H1 (cell line): ENCODE measurements around the gene CMC1. TPM values are rescaled to one million over a fixed set of nuclear protein-coding genes. Genes with fewer than 3 reads are reported as not detected.
"Not testable (repeated sequence)": the region's sequence is repeated elsewhere in the genome, so short reads cannot be mapped to it uniquely, and the experiment has no call there.

ENCODE experiments used
- CTCF ChIA-PET: fragments of 300-600 bp; sonication (Branson Sonifier 250); formaldehyde crosslinking; loops from one replicate; lab custom pipeline; 2021; ENCODE audit not compliant: partially characterized antibody; lab: Charles Lee
- POLR2A ChIA-PET: fragments of 300-600 bp; sonication (Branson Sonifier 250); formaldehyde crosslinking; loops from one replicate; lab custom pipeline; 2021; ENCODE audit warnings: inconsistent platforms; ENCODE audit not compliant: partially characterized antibody; lab: Charles Lee
- DNase-seq, 2 experiments: peaks; one replicate each; pipeline versions ENCODE4 v3.0.0 to v3.0.0-alpha.2; 2010 to 2022; ENCODE audit warnings: low spot score in 2 of 2, low read depth in 1 of 2, mixed read lengths in 1 of 2
- FAIRE-seq: peaks from 2 replicates; lab custom pipeline; 2011; peaks lifted over from hg19 to GRCh38; lab: Jason Lieb, UNC
- H2AFZ ChIP-seq: 2 replicates; pipeline ENCODE4 v1.8.1; 2012; ENCODE audit warnings: low read length, inconsistent platforms
- H2AK5ac ChIP-seq: 2 replicates; pipeline ENCODE4 v1.6.1; 2013; ENCODE audit warnings: low read depth, low read length
- H2BK120ac ChIP-seq: replicated peaks from 2 replicates; pipeline ENCODE3; 2013; ENCODE audit warnings: low read depth, low read length, inconsistent platforms
- H2BK12ac ChIP-seq: 2 replicates; pipeline ENCODE4 v1.6.1; 2013; ENCODE audit warnings: low read depth, low read length
- H2BK15ac ChIP-seq: 2 replicates; pipeline ENCODE4 v1.6.1; 2013; ENCODE audit warnings: low read length
- H2BK20ac ChIP-seq: 2 replicates; pipeline ENCODE4 v1.6.1; 2013; ENCODE audit warnings: low read length
- H2BK5ac ChIP-seq: 2 replicates; pipeline ENCODE4 v1.6.1; 2013; ENCODE audit warnings: low read depth, low read length
- H3K14ac ChIP-seq: 2 replicates; pipeline ENCODE4 v1.6.1; 2013; ENCODE audit warnings: inconsistent platforms; ENCODE audit not compliant: insufficient read length
- H3K18ac ChIP-seq: 2 replicates; pipeline ENCODE4 v1.6.1; 2013; ENCODE audit warnings: low read length; ENCODE audit errors: extremely low read depth
- H3K23ac ChIP-seq: 2 replicates; pipeline ENCODE4 v1.6.1; 2013; ENCODE audit warnings: inconsistent platforms; ENCODE audit not compliant: insufficient read length
- H3K23me2 ChIP-seq: 2 replicates; pipeline ENCODE4 v1.6.1; 2013; ENCODE audit warnings: low read depth, low read length
- H3K27ac ChIP-seq: 2 replicates; pipeline ENCODE4 v1.6.1; 2011; ENCODE audit warnings: low read depth, low read length, inconsistent platforms
- H3K27me3 ChIP-seq, 4 experiments: replicated peaks in 1 of 4; 1 replicate in 1 of 4; 2 replicates in 3 of 4; pipeline versions ENCODE4 v1.6.1 to v1.8.1; 2011 to 2013; ENCODE audit warnings: low read length in 3 of 4, mild to moderate bottlenecking in 3 of 4, inconsistent platforms in 2 of 4, mixed read lengths in 2 of 4, moderate library complexity in 1 of 4; ENCODE audit not compliant: control insufficient read depth in 3 of 4, insufficient read depth in 3 of 4; ENCODE audit errors: extremely low read depth in 1 of 4
- H3K36me3 ChIP-seq, 4 experiments: 2 replicates each; pipeline versions ENCODE4 v1.6.1 to v1.8.1; 2011 to 2013; ENCODE audit warnings: mild to moderate bottlenecking in 4 of 4, low read length in 3 of 4, moderate library complexity in 2 of 4, control low read depth in 1 of 4, inconsistent platforms in 1 of 4; ENCODE audit not compliant: insufficient read depth in 4 of 4, control insufficient read depth in 2 of 4
- H3K4ac ChIP-seq: replicated peaks from 2 replicates; pipeline ENCODE3; 2013; ENCODE audit warnings: low read length, low read depth, mixed read lengths, inconsistent platforms; ENCODE audit not compliant: insufficient read length
- H3K4me1 ChIP-seq, 4 experiments: replicated peaks in 1 of 4; 1 replicate in 1 of 4; 2 replicates in 3 of 4; pipeline versions ENCODE4 v1.6.1 to v1.8.1; 2011 to 2013; ENCODE audit warnings: low read length in 3 of 4, inconsistent platforms in 2 of 4, mixed read lengths in 1 of 4; ENCODE audit not compliant: insufficient read depth in 4 of 4, control insufficient read depth in 3 of 4
- H3K4me2 ChIP-seq, 2 experiments: 2 replicates each; pipeline versions ENCODE4 v1.6.1 to v1.8.1; 2011 to 2013; ENCODE audit warnings: low read depth in 2 of 2, low read length in 2 of 2, control low read depth in 1 of 2, inconsistent platforms in 1 of 2, mild to moderate bottlenecking in 1 of 2; ENCODE audit not compliant: insufficient read depth in 1 of 2
- H3K4me3 ChIP-seq, 4 experiments: fragments of 200-600, 300-600 bp in 1 of 4; sonication (generic), shearing (Covaris generic), sonication (Bioruptor Twin) in 1 of 4; 2 replicates each; pipeline versions ENCODE4 v1.5.1 to v1.8.1; 2011 to 2016; ENCODE audit warnings: low read length in 4 of 4, low read depth in 3 of 4, control low read depth in 2 of 4, inconsistent platforms in 2 of 4, mild to moderate bottlenecking in 2 of 4, mixed read lengths in 1 of 4, moderate library complexity in 1 of 4; ENCODE audit not compliant: insufficient read depth in 2 of 4; ENCODE audit errors: extremely low read depth in 1 of 4
- H3K56ac ChIP-seq: replicated peaks from 2 replicates; pipeline ENCODE3; 2013; ENCODE audit warnings: low read depth, mild to moderate bottlenecking, mixed read lengths, low read length, inconsistent platforms; ENCODE audit not compliant: insufficient read length
- H3K79me1 ChIP-seq: 2 replicates; pipeline ENCODE4 v1.6.1; 2013; ENCODE audit warnings: low read depth, low read length, control low read depth
- H3K79me2 ChIP-seq, 2 experiments: 2 replicates each; pipeline versions ENCODE4 v1.6.1 to v1.8.1; 2012 to 2013; ENCODE audit warnings: low read length in 2 of 2, mild to moderate bottlenecking in 2 of 2, inconsistent platforms in 1 of 2; ENCODE audit not compliant: insufficient read depth in 2 of 2, control insufficient read depth in 1 of 2
- H3K9ac ChIP-seq, 4 experiments: replicated peaks in 1 of 4; 1 replicate in 1 of 4; 2 replicates in 3 of 4; pipeline versions ENCODE4 v1.6.1 to v1.8.1; 2011 to 2013; ENCODE audit warnings: low read depth in 3 of 4, low read length in 3 of 4, control low read depth in 2 of 4, mild to moderate bottlenecking in 2 of 4, moderate library complexity in 2 of 4, inconsistent platforms in 1 of 4; ENCODE audit errors: extremely low read depth in 1 of 4
- H3K9me3 ChIP-seq, 2 experiments: 2 replicates each; pipeline versions ENCODE4 v1.6.1 to v1.8.1; 2012 to 2013; ENCODE audit warnings: mild to moderate bottlenecking in 2 of 2, moderate library complexity in 2 of 2, control low read depth in 1 of 2, inconsistent platforms in 1 of 2, low read depth in 1 of 2, low read length in 1 of 2, mixed read lengths in 1 of 2; ENCODE audit not compliant: insufficient read depth in 2 of 2
- H4K20me1 ChIP-seq, 2 experiments: replicated peaks in 1 of 2; 2 replicates each; pipeline versions ENCODE3 to v1.8.1; 2011 to 2013; ENCODE audit warnings: inconsistent platforms in 2 of 2, low read length in 2 of 2, mild to moderate bottlenecking in 1 of 2; ENCODE audit not compliant: insufficient read depth in 2 of 2, control insufficient read depth in 1 of 2
- H4K5ac ChIP-seq: 2 replicates; pipeline ENCODE4 v1.6.1; 2013; ENCODE audit warnings: low read length, low read depth, mixed read lengths, inconsistent platforms; ENCODE audit not compliant: insufficient read length
- H4K8ac ChIP-seq: 2 replicates; pipeline ENCODE4 v1.8.0; 2013; ENCODE audit warnings: mild to moderate bottlenecking, moderate library complexity, low read length, inconsistent platforms; ENCODE audit not compliant: insufficient read depth; ENCODE audit errors: extremely low read depth
- H4K91ac ChIP-seq: replicated peaks from 2 replicates; pipeline ENCODE3; 2013; ENCODE audit warnings: low read length, mixed read lengths, inconsistent platforms; ENCODE audit not compliant: insufficient read length
- WGBS, 2 experiments: shearing (Covaris generic) in 1 of 2; methylation state at CpG; one replicate each; pipeline versions ENCODE4 v1.1.6 to v1.1.7; 2013 to 2015; ENCODE audit warnings: low lambda C conversion rate in 2 of 2, mixed read lengths in 2 of 2, inconsistent platforms in 1 of 2, low coverage in 1 of 2, missing lambda C conversion rate in 1 of 2; ENCODE audit not compliant: insufficient replicate concordance in 2 of 2, insufficient coverage in 1 of 2, insufficient read length in 1 of 2; ENCODE audit errors: extremely low coverage in 1 of 2, missing lambda C conversion rate in 1 of 2; 5-methylcytosine and 5-hydroxymethylcytosine counted together
- polyA plus RNA-seq, 7 experiments: library from polyadenylated mRNA; depleted of rRNA in 3 of 7; stranded (reverse) in 5 of 7; unstranded in 2 of 7; fragments of >200 nt in 5 of 7; fragments of 200-250 nt in 2 of 7; gene quantifications; 1 replicate in 5 of 7; 2 replicates in 1 of 7; 4 replicates in 1 of 7; pipeline versions ENCODE4 v1.2.1 to v1.2.3, GENCODE V29; 2011 to 2013; ENCODE audit warnings: missing spikeins in 2 of 7, mixed read lengths in 2 of 7
- total RNA-seq: library from RNA; stranded (reverse); fragmentation: NEBNext Ultra II Directional; extraction: Animal tissue kit (Norgen Biotek cat#: 25700); gene quantifications from 2 replicates; pipeline ENCODE4 v1.2.1, GENCODE V29; 2021

The CMC1 gene
- total and polyA plus RNA-seq, 2 of the 8 experiments (the other 6 are each of a cell fraction or from before 2014, with no cell fraction given), result 11.4 to 19.4 TPM

GRCh38 chr3:28269884-28270283 lies 28.5 kb downstream of the CMC1 start:
- H2BK15ac ChIP-seq, H2BK120ac ChIP-seq, H3K79me1 ChIP-seq, DNase-seq, H3K79me2 ChIP-seq, H2BK5ac ChIP-seq, H3K56ac ChIP-seq, H3K23me2 ChIP-seq, H4K5ac ChIP-seq, H3K4me1 ChIP-seq, H3K27me3 ChIP-seq, H2AK5ac ChIP-seq, POLR2A ChIA-PET, H3K27ac ChIP-seq, H3K14ac ChIP-seq, FAIRE-seq, H2BK12ac ChIP-seq, H3K36me3 ChIP-seq, H4K20me1 ChIP-seq, H3K23ac ChIP-seq, H3K4ac ChIP-seq, H3K4me3 ChIP-seq, H3K18ac ChIP-seq, H2BK20ac ChIP-seq, H4K91ac ChIP-seq, H3K4me2 ChIP-seq, H4K8ac ChIP-seq, H3K9ac ChIP-seq, H2AFZ ChIP-seq: not testable (repeated sequence)
- 100% methylated on average over 2 of the region's 2 CpGs; no CpG with 5 or more reads in 1 of the 2 experiments for WGBS, 2 experiments
- CTCF ChIA-PET, result interaction anchor here (0.6 to 3.3 kb wide), 8 partner anchors 9 to 519 kb away, joined by 3 to 14 read pairs (median 3); no protein-coding TSS in a partner anchor
- peaks cover 6 to 11% of the 10 kb centered on the region in 2 experiments; a peak in 2 of 4 replicates for H3K9me3 ChIP-seq
